NCI-H1105 treated with DMSO at 0.1 percent for 48 hours (cell line): ENCODE results near the gene R3HDM4.

Source experiments
- DNase-seq: peaks from one replicate; lab custom pipeline; 2025; lab: John Stamatoyannopoulos, UW

R3HDM4 gene

GRCh38 chr19:875265-875879 lies 37.6 kb downstream of the R3HDM4 start:
- DNase-seq, result no peak

- DNase-seq, result no peak
Measured at GRCh38 chr19:873561-874041, 39.4 kb downstream of the R3HDM4 start.

- peak; percentile 13 for DNase-seq
Measured at GRCh38 chr19:873084-873483, 39.9 kb downstream of the R3HDM4 start.

GRCh38 chr19:872266-872951 lies 40.6 kb downstream of the R3HDM4 start:
- DNase-seq, result peak; percentile 65

GRCh38 chr19:871446-872265 lies 41.4 kb downstream of the R3HDM4 start:
- DNase-seq, result peak; percentile 30

- DNase-seq, result peak; percentile 30
Measured at GRCh38 chr19:870963-871401, 42.0 kb downstream of the R3HDM4 start.

- DNase-seq, result no peak
Measured at GRCh38 chr19:870314-870713, 42.7 kb downstream of the R3HDM4 start.

- DNase-seq, result no peak
Measured at GRCh38 chr19:869245-870177, 43.5 kb downstream of the R3HDM4 start.

- no peak for DNase-seq
Measured at GRCh38 chr19:868458-869244, 44.4 kb downstream of the R3HDM4 start.

- DNase-seq, result no peak
Measured at GRCh38 chr19:867855-868457, 45.1 kb downstream of the R3HDM4 start.

GRCh38 chr19:867301-867793 lies 45.7 kb downstream of the R3HDM4 start:
- no peak for DNase-seq

GRCh38 chr19:866769-867300 lies 46.2 kb downstream of the R3HDM4 start:
- DNase-seq, result no peak

- DNase-seq, result no peak
Measured at GRCh38 chr19:863315-863620, 49.8 kb downstream of the R3HDM4 start.

- DNase-seq, result no peak
Measured at GRCh38 chr19:862581-863314, 50.3 kb downstream of the R3HDM4 start.

GRCh38 chr19:861756-862580 lies 51.1 kb downstream of the R3HDM4 start:
- peak; percentile 31 for DNase-seq

- DNase-seq, result no peak
Measured at GRCh38 chr19:861141-861755, 51.8 kb downstream of the R3HDM4 start.

GRCh38 chr19:858868-859843 lies 53.9 kb downstream of the R3HDM4 start, which contains the start of gene CFD:
Gene CFD (plus strand): TSS chr19:859664. CDS start chr19:859690, 26 bp downstream.
- DNase-seq, result no peak
